GM12878 (cell line): ENCODE results near the gene GFAP. TPM values are rescaled to one million over a fixed set of nuclear protein-coding genes. Genes with fewer than 3 reads are reported as not detected.

Source experiments
- ATAC-seq: fragments of 200-7000 bp; cut with Tn5 transposase; 3 replicates; pipeline ENCODE4 v1.9.1; 2020; ENCODE audit warnings: mild to moderate bottlenecking, moderate library complexity
- BruUV-seq: library from RNA; stranded (reverse); fragments of 400-500 nt; replicated peaks from 2 replicates; lab custom pipeline; 2021; lab: Mats Ljungman, UMichigan
- CTCF ChIA-PET: fragments of 300-600 bp; sonication (Branson Sonifier 250); formaldehyde crosslinking; extraction: SDS; loops from one replicate; lab custom pipeline; 2021; ENCODE audit warnings: inconsistent platforms; lab: Yijun Ruan, JAX
- POLR2A ChIA-PET: fragments of 350-600 bp; formaldehyde crosslinking; extraction: SDS; loops from one replicate; lab custom pipeline; 2021; ENCODE audit warnings: inconsistent platforms; lab: Charles Lee
- RAD21 ChIA-PET: fragments of 300-600 bp; sonication (Branson Sonifier 250); formaldehyde crosslinking; loops from one replicate; lab custom pipeline; 2023; ENCODE audit warnings: antibody characterized with exemption; ENCODE audit not compliant: unreplicated experiment; lab: Charles Lee
- SMC1A ChIA-PET: fragments of 300-600 bp; sonication (Branson Sonifier 250); formaldehyde crosslinking; loops from one replicate; lab custom pipeline; 2023; ENCODE audit not compliant: unreplicated experiment, uncharacterized antibody; lab: Charles Lee
- DNase-seq: peaks from one replicate; pipeline ENCODE4 v3.0.0-alpha.2; 2011; ENCODE audit warnings: low read depth, low spot score
- FAIRE-seq: peaks from 3 replicates; lab custom pipeline; 2011; peaks lifted over from hg19 to GRCh38; lab: Jason Lieb, UNC
- H2AFZ ChIP-seq: 2 replicates; pipeline ENCODE4 v1.6.0; 2011; ENCODE audit warnings: low read depth, low read length, control low read depth; ENCODE audit not compliant: control insufficient read depth
- H3K27ac ChIP-seq: 2 replicates; pipeline ENCODE4 v1.5.1; 2011; ENCODE audit warnings: control low read depth; ENCODE audit not compliant: control insufficient read depth, insufficient read depth
- H3K27me3 ChIP-seq, 2 experiments: replicated peaks in 1 of 2; 2 replicates each; pipeline versions ENCODE4 v1.6.0 to v1.6.1; 2011; ENCODE audit warnings: low read length in 1 of 2; ENCODE audit not compliant: control insufficient read depth in 2 of 2, insufficient read depth in 2 of 2
- H3K36me3 ChIP-seq, 2 experiments: 2 replicates each; pipeline ENCODE4 v1.5.1; 2011; ENCODE audit warnings: low read length in 1 of 2; ENCODE audit not compliant: control insufficient read depth in 2 of 2, insufficient read depth in 2 of 2
- H3K4me1 ChIP-seq: 2 replicates; pipeline ENCODE4 v1.6.1; 2011; ENCODE audit warnings: mild to moderate bottlenecking, low read length, moderate library complexity, mixed read lengths; ENCODE audit not compliant: control insufficient read depth, insufficient read depth
- H3K4me2 ChIP-seq: 2 replicates; pipeline ENCODE4 v1.6.0; 2011; ENCODE audit warnings: control low read depth; ENCODE audit not compliant: control insufficient read depth, insufficient read depth
- H3K4me3 ChIP-seq: fragments of 200-600 bp; sonication (generic); 2 replicates; pipeline ENCODE4 v1.5.1; 2016
- H3K79me2 ChIP-seq: 2 replicates; pipeline ENCODE4 v1.6.0; 2011; ENCODE audit warnings: low read length; ENCODE audit not compliant: control insufficient read depth, insufficient read depth
- H3K9ac ChIP-seq: 2 replicates; pipeline ENCODE4 v1.8.0; 2011; ENCODE audit warnings: low read length, control low read depth, mixed read lengths; ENCODE audit not compliant: control insufficient read depth, insufficient read depth
- H3K9me3 ChIP-seq: replicated peaks from 3 replicates; pipeline ENCODE4 v1.5.1; 2011; ENCODE audit warnings: mild to moderate bottlenecking, low read length; ENCODE audit not compliant: control insufficient read depth, insufficient read depth
- H4K20me1 ChIP-seq: 2 replicates; pipeline ENCODE4 v1.6.0; 2011; ENCODE audit not compliant: control insufficient read depth, insufficient read depth
- ASH2L ChIP-seq: fragments of 300-600, 200-600 bp; sonication (generic); IDR thresholded peaks from 2 replicates; pipeline ENCODE4 v1.6.1; 2017; ENCODE audit warnings: low read depth, mild to moderate bottlenecking, borderline replicate concordance
- DPF2 ChIP-seq: fragments of 450-650 bp; IDR thresholded peaks from 2 replicates; pipeline ENCODE4 v1.6.1; 2017; ENCODE audit warnings: mild to moderate bottlenecking
- EP300 ChIP-seq, 2 experiments: fragments of 150-350 bp in 1 of 2; IDR thresholded peaks; 2 replicates each; pipeline ENCODE4 v1.6.1; 2011 to 2012; ENCODE audit warnings: low read depth in 2 of 2, low read length in 2 of 2, borderline replicate concordance in 1 of 2, improper control_type of control experiment in 1 of 2, inconsistent platforms in 1 of 2; ENCODE audit not compliant: control insufficient read depth in 1 of 2
- NR2C2 ChIP-seq: IDR thresholded peaks from 2 replicates; pipeline ENCODE4 v1.6.1; 2011; ENCODE audit warnings: borderline replicate concordance, low read depth; ENCODE audit not compliant: control insufficient read depth, insufficient read length
- POLR2A ChIP-seq: IDR thresholded peaks from 2 replicates; pipeline ENCODE4 v1.6.1; 2011; ENCODE audit warnings: low read depth, mild to moderate bottlenecking, low read length
- POLR2AphosphoS5 ChIP-seq: IDR thresholded peaks from 2 replicates; pipeline ENCODE4 v1.6.1; 2011; ENCODE audit warnings: mild to moderate bottlenecking, low read length, inconsistent platforms
- SIX5 ChIP-seq: IDR thresholded peaks from 2 replicates; pipeline ENCODE4 v1.6.1; 2011; ENCODE audit warnings: mild to moderate bottlenecking, low read depth, low read length, moderate library complexity; ENCODE audit not compliant: severe bottlenecking
- SMAD5 ChIP-seq: IDR thresholded peaks from 2 replicates; pipeline ENCODE4 v1.6.1; 2016; ENCODE audit warnings: antibody characterized with exemption, low read depth
- TARDBP ChIP-seq: IDR thresholded peaks from 2 replicates; pipeline ENCODE4 v1.6.1; 2016; ENCODE audit warnings: borderline replicate concordance
- ZNF384 ChIP-seq: IDR thresholded peaks from 2 replicates; pipeline ENCODE4 v1.6.1; 2012; ENCODE audit warnings: low read depth, mild to moderate bottlenecking, low read length, improper control_type of control experiment, borderline replicate concordance
- WGBS: methylation state at CpG from one replicate; pipeline ENCODE4 v1.1.6; 2016; ENCODE audit warnings: low lambda C conversion rate; ENCODE audit not compliant: insufficient replicate concordance, insufficient coverage; ENCODE audit errors: missing lambda C conversion rate; 5-methylcytosine and 5-hydroxymethylcytosine counted together
- in situ Hi-C: fragments of 300-500 bp; cut with MboI; formaldehyde crosslinking; loops from 9 replicates; pipeline ENCODE4 v1.14.3; 2018; ENCODE audit warnings: mixed read lengths
- intact Hi-C: fragments of 100-400 bp; cut with micrococcal nuclease; formaldehyde crosslinking; loops from one replicate; pipeline ENCODE4 v1.14.2; 2022; ENCODE audit not compliant: unreplicated experiment
- polyA plus RNA-seq, 11 experiments: library from polyadenylated mRNA; depleted of rRNA in 4 of 11; unstranded in 6 of 11; stranded (reverse) in 5 of 11; fragments of >200 nt; fragmentation: Nextera tagmentation in 4 of 11; fragmentation: Illumina TruSeq in 1 of 11; extraction: Ambion mirVana in 4 of 11; extraction: Trizol in 1 of 11; gene quantifications; 1 replicate in 1 of 11; 2 replicates in 10 of 11; pipeline versions ENCODE4 v1.2.1 to v1.2.3, GENCODE V29; 2011 to 2016; ENCODE audit warnings: inconsistent platforms in 2 of 11, missing spikeins in 2 of 11, low read depth in 1 of 11
- total RNA-seq, 4 experiments: library from RNA; depleted of rRNA in 3 of 4; stranded (reverse); fragments of >200 nt in 3 of 4; fragmentation: Illumina TruSeq in 1 of 4; extraction: Trizol in 1 of 4; gene quantifications; 2 replicates each; pipeline versions ENCODE4 v1.2.1 to v1.2.3, GENCODE V29; 2013 to 2021
- TF ChIP-seq, protein P1 (sequence below): fragments of 450-650 bp; IDR thresholded peaks from 2 replicates; pipeline ENCODE4 v1.6.1; 2014; ENCODE audit warnings: mild to moderate bottlenecking
- TF ChIP-seq, protein P2 (sequence below): fragments of 150-350 bp; IDR thresholded peaks from 2 replicates; pipeline ENCODE4 v1.6.1; 2016; ENCODE audit warnings: low read depth, low read length

GFAP gene
- total and polyA plus RNA-seq, 10 of the 15 experiments (the other 5 are each of a cell fraction or from before 2014, with no cell fraction given): 0.04 to 0.25 TPM; not detected in 8

GRCh38 chr17:44909681-44910144, 5.6 kb downstream of the GFAP start:
- RAD21 ChIA-PET: interaction anchor here (1.1 kb wide), 1 partner anchor 10 kb away, joined by 3 read pairs; no protein-coding TSS in a partner anchor
- SMC1A ChIA-PET: interaction anchor here (0.9 to 2.6 kb wide), 2 partner anchors 8 to 11 kb away, joined by 3 to 12 read pairs; no protein-coding TSS in a partner anchor
- CTCF ChIA-PET: interaction anchor here (0.9 to 2.6 kb wide), 6 partner anchors 9 to 226 kb away, joined by 3 to 17 read pairs (median 6); partner anchors contain the start of gene ACBD4
- Histone ChIP-seq H3K79me2 (no peaks in the 10 kb centered on the region), H3K36me3 (no peaks in the 10 kb centered on the region), H3K9ac (no peak overlapping the region), H3K4me1 (peaks cover 9% of the 10 kb centered on the region), H3K4me3 (no peak overlapping the region), H2AFZ (no peak overlapping the region), H3K9me3 (no peaks in the 10 kb centered on the region), H3K4me2 (no peak overlapping the region), H4K20me1 (no peaks in the 10 kb centered on the region), H3K27ac (no peak overlapping the region), H3K27me3 (no peaks in the 10 kb centered on the region; a peak in 3 of 4 replicates)
- no peak for DNase-seq
- TF ChIP-seq ZNF384: no peak
- ATAC-seq: no peak
- intact Hi-C loops: no loop called here
- FAIRE-seq: no peak
- BruUV-seq: no TSS peak
- in situ Hi-C loops: no loop called here
- POLR2A ChIA-PET: interaction anchor here (1.0 kb wide), 1 partner anchor 12 kb away, joined by 3 read pairs; no protein-coding TSS in a partner anchor
- 48% methylated on average over 11 of the region's 11 CpGs for WGBS

GRCh38 chr17:44908761-44909326, 6.5 kb downstream of the GFAP start:
- ChIA-PET POLR2A (no interaction called here), SMC1A (interaction anchor here (0.9 to 2.6 kb wide), 2 partner anchors 9 to 11 kb away, joined by 3 to 12 read pairs; no protein-coding TSS in a partner anchor), RAD21 (no interaction called here), CTCF (interaction anchor here (1.0 to 2.6 kb wide), 4 partner anchors 9 to 113 kb away, joined by 3 to 17 read pairs (median 5); no protein-coding TSS in a partner anchor)
- Histone ChIP-seq H3K36me3 (no peaks in the 10 kb centered on the region), H3K27me3 (no peaks in the 10 kb centered on the region; a peak in 1 of 4 replicates), H3K4me1 (peaks cover 9% of the 10 kb centered on the region), H3K27ac (no peak overlapping the region), H3K4me3 (no peak overlapping the region), H3K9me3 (no peaks in the 10 kb centered on the region), H3K79me2 (no peaks in the 10 kb centered on the region), H4K20me1 (no peaks in the 10 kb centered on the region), H3K4me2 (no peak overlapping the region), H2AFZ (no peak overlapping the region), H3K9ac (no peak overlapping the region)
- intact Hi-C loops (no loop called here), in situ Hi-C loops (no loop called here)
- ATAC-seq: no peak
- WGBS: 68% methylated on average over 9 of the region's 10 CpGs
- FAIRE-seq: no peak
- DNase-seq: no peak
- no TSS peak for BruUV-seq
- TF ChIP-seq POLR2AphosphoS5: no peak
- TF ChIP-seq NR2C2: no peak
- no peak for TF ChIP-seq SMAD5
- no peak for TF ChIP-seq TARDBP
- TF ChIP-seq EP300 (IDR thresholded peaks at IDR 0.05; ENCODE audit: borderline replicate concordance in 1 of 2, control insufficient read depth in 1 of 2, low read depth in 2 of 2, low read length in 2 of 2): no peak
- no peak for TF ChIP-seq SIX5
- TF ChIP-seq, protein P1, sequence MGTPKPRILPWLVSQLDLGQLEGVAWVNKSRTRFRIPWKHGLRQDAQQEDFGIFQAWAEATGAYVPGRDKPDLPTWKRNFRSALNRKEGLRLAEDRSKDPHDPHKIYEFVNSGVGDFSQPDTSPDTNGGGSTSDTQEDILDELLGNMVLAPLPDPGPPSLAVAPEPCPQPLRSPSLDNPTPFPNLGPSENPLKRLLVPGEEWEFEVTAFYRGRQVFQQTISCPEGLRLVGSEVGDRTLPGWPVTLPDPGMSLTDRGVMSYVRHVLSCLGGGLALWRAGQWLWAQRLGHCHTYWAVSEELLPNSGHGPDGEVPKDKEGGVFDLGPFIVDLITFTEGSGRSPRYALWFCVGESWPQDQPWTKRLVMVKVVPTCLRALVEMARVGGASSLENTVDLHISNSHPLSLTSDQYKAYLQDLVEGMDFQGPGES: no peak
- TF ChIP-seq, protein P2, sequence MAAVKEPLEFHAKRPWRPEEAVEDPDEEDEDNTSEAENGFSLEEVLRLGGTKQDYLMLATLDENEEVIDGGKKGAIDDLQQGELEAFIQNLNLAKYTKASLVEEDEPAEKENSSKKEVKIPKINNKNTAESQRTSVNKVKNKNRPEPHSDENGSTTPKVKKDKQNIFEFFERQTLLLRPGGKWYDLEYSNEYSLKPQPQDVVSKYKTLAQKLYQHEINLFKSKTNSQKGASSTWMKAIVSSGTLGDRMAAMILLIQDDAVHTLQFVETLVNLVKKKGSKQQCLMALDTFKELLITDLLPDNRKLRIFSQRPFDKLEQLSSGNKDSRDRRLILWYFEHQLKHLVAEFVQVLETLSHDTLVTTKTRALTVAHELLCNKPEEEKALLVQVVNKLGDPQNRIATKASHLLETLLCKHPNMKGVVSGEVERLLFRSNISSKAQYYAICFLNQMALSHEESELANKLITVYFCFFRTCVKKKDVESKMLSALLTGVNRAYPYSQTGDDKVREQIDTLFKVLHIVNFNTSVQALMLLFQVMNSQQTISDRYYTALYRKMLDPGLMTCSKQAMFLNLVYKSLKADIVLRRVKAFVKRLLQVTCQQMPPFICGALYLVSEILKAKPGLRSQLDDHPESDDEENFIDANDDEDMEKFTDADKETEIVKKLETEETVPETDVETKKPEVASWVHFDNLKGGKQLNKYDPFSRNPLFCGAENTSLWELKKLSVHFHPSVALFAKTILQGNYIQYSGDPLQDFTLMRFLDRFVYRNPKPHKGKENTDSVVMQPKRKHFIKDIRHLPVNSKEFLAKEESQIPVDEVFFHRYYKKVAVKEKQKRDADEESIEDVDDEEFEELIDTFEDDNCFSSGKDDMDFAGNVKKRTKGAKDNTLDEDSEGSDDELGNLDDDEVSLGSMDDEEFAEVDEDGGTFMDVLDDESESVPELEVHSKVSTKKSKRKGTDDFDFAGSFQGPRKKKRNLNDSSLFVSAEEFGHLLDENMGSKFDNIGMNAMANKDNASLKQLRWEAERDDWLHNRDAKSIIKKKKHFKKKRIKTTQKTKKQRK: no peak
- TF ChIP-seq ASH2L: no peak
- no peak for TF ChIP-seq POLR2A
- TF ChIP-seq DPF2: no peak
